Hematopoietic multipotent progenitor cell treated with erythropoietin and hydrocortisone succinate and interleukin-3 and kit ligand, for 4 days (in vitro differentiated cells): ENCODE results near the gene MAST4.
"Not testable (repeated sequence)": the region's sequence is repeated elsewhere in the genome, so short reads cannot be mapped to it uniquely, and the experiment has no call there.

Experiments
- DNase-seq: peaks from one replicate; pipeline ENCODE4 v3.0.0-alpha.2; 2015

The MAST4 gene

DNA sequence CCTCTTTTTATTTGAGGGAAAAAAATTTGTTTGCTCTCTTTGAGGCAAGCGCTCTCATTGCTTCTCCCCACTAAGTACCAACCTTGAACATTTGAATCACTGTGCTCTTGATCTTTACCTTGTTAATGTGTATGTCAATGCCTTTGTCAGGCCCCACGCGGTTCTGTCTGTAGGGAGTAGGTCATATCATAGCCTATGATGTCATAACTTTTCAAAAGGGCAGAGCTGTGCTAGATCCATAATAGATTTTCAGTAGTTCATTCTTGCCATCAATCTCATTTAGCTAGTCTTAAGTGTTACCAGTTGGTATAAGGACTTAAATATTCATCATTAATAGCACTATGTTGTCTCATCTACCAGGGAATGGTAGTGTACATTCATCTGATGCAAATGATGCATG, 56.6 kb downstream of the MAST4 start:
- no peak for DNase-seq

DNA sequence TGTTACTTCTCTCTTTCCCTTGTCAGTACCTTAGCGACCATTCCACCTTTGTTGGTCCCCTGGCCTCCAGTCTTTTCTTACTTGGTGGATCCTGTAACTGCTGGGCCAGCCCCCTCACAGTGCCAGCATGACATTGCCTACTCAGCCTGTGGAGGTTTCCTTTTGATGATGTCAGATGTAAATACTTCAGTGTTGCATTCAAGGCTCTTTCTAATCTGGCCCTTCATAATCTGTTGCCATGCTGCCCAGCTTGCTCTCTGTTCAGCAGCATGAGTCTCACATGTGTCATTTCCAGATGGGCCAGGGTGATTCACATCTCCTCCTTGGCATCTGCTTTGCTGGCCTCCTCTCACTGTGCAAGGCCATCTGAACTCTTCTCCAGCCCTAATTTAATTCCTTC, 57.1 kb downstream of the MAST4 start:
- DNase-seq: peak; percentile 65

DNA sequence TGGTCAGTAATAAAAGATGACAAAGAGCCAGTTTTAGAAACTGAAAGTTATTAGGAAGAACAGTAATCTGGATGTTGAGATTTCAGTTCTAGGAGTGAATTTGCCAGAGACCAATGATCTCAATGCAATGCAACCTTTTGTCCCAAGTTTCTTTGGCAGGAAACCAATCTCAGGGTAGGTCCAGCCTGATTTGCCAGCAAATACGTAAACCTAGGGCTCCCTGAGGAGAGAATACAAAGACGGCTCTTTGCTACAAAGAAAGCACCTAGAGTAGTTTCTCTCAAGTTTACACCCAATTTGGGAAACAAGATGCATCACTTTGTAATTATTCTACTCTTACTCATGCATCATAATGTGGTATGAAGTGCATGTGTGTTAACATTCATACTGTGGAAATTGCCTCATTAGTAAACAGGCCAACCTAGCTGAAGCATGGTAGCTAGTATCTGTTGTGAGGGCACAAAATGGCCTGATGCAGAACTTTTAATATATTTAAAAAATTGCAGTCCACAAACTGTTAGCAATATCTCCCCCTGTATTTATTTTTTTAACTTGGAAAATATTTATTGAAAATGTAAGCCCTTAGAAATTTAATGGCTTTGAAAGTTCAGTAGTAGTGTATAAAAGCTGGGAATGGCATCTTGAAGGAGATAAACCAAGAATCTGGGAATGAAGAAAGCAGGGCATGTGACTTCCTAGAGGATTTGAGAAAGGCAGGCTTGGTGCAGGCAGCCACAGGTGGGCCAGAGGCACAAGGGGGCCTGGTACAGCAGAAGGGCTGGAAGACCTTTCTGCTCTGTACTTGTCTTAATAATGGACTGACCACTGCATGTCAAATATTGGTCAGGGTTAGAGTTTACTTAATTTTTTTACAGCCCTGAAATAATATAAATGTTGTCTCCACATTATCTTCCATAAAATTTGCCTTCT, 59.5 kb downstream of the MAST4 start:
- no peak for DNase-seq

GRCh38 chr5:66658516-66658915, 62.3 kb downstream of the MAST4 start:
- peak; percentile 30 for DNase-seq

GRCh38 chr5:66659780-66660179, 63.6 kb downstream of the MAST4 start:
- DNase-seq: no peak

DNA sequence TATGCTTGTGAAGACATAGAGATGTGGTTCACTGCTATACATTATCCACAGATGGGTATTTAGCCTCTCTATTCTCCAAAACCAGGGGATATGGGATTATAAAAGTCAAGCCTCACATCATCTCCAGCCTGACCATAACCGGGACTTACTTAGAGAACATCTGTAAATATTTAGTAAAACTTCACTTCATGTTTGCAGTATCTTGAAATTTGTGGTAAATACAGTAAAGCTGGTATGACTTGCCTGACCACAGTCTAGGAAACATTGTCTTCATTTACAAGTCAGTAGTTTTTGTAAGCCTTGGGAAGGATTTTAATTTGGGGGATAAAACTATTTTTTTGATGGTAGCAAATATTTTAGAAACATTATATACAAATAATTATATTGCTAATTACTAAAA, 64.2 kb downstream of the MAST4 start:
- DNase-seq: no peak

DNA sequence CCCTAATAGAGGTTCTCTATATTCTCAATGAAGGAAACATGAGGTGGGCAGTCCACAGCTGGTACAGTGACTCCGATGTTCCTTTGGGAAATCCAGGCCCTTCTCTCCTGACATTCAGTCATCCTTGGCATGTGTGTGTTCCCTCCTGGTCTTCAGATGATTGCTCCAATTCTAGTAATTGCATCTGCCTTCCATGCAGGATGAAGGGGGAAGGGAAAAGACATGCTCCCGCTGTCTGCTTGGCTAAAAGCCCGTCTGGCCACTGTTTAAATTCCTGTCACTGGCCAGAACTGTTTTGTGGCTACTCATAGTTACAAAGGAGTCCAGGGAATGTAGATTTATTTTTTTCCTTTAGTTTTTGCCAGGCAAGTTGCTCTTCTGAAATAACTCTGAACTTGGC, 65.0 kb downstream of the MAST4 start:
- DNase-seq: no peak

- DNase-seq: peak; percentile 51
Measured at GRCh38 chr5:66666778-66667177, 70.6 kb downstream of the MAST4 start.

- DNase-seq: no peak
Measured at GRCh38 chr5:66669086-66669861, 73.1 kb downstream of the MAST4 start.

GRCh38 chr5:66669862-66670195, 73.6 kb downstream of the MAST4 start:
- DNase-seq: no peak

GRCh38 chr5:66671305-66671704, 75.1 kb downstream of the MAST4 start:
- no peak for DNase-seq

- no peak for DNase-seq
Measured at GRCh38 chr5:66674802-66675201, 78.6 kb downstream of the MAST4 start.

DNA sequence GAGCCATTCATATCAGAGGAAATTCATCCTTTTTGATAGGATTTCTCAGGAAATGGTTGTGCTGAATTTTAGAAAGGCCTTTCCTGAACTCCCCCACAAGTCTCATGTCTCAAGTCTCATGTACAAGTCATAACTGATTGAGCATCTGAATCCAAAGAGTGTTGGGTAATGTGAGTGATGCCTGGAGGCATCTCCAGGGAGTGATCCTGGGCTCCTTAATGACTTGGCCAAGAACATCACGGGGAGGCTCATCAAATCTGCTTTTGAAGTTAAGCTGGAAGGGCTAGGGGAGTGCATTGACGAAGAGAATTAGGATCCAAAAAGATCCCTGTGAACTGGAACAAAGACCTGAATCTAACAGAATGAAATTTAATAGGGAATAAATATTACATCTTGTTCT, 79.2 kb downstream of the MAST4 start:
- DNase-seq: no peak

GRCh38 chr5:66680221-66680620, 84.0 kb downstream of the MAST4 start:
- DNase-seq: no peak

DNA sequence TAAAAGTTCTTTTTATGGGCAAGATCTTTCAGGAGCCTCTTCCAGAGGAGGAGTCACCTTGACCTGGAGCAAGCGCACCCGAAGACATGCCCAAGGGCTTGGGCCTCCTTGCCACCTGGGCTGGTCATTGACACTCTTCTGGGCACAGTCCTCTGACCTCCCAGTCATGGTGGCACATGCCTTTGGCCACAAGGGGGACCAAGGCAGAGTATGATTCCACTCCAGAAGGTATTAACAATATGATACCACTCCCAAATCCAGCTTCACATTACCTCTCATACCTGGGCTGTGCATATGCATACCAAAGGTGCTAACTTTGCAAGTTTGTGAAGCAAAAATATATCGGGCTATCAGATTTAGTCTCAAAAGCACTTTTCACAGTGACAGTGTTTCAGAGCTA, 84.6 kb downstream of the MAST4 start:
- peak; percentile 20 for DNase-seq

GRCh38 chr5:66684663-66685062, 88.5 kb downstream of the MAST4 start:
- no peak for DNase-seq

DNA sequence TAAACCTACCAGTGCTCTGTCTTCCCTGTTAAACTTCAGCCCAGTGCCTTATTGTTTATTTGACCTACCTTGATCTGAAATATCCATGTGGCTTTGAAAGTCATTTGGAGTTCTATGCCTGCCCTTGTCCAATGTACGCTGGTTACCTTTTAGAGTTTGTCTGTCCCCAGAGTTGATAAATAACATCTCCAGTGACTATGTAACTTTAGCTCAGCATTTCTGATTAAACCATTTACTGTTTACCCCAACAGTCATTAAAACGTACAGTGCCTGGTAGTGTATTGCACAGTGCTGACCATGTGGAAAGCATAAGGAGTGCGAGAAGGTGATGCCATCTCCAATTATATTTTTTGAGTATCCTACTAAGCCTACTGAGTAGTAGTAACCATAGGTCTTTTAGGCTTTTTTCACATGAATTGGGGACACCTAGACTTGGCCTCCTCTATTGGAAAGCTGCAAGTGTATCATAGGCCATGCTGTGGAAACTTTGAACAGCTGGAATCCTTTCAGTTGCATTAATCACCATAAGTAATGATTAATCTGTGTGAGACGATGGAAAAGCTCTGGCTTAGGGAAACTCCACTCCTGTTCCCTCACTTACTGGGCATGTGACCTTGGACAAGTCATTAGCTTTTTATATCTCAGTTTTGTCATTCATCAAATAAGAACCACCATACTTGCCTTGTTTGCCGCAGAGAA, 93.5 kb downstream of the MAST4 start:
- DNase-seq: no peak

GRCh38 chr5:66694036-66694435, 97.8 kb downstream of the MAST4 start:
- no peak for DNase-seq

DNA sequence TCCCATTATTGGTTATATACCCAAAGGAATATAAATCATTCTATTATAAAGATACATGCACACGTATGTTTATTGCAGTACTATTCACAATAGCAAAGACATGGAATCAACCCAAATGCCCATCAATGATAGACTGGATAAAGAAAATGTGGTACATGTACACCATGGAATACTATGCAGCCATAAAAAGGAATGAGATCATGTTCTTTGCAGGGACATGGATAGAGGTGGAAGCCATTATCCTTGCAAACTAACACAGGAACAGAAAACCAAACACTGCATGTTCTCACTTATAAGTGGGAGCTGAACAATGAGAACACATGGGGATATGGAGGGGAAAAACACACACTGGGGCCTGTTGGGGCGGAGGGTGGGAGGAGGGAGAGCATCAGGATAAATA, 99.6 kb downstream of the MAST4 start:
- not testable (repeated sequence) for DNase-seq

- DNase-seq: no peak
Measured at GRCh38 chr5:66697796-66698564, 101.8 kb downstream of the MAST4 start.

DNA sequence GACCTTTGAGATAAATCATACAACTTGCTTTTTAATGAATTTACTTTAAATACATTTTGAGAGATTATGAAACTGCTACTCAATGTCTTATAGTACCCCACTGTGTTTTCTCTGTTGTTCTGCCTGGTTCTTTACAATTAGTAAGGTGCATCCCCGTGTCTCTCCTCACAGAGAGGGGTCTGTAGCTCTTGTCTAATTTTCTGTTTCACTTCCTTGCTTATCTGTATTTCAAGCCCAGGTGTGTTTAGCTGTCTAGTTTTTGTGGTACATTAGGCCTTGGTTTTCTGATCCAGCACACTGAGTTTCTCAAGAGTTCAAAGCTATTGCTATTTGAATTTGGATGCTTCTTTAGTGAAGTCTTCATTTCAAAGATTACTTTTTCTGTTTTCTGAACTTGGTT, 105.1 kb downstream of the MAST4 start:
- DNase-seq: no peak

DNA sequence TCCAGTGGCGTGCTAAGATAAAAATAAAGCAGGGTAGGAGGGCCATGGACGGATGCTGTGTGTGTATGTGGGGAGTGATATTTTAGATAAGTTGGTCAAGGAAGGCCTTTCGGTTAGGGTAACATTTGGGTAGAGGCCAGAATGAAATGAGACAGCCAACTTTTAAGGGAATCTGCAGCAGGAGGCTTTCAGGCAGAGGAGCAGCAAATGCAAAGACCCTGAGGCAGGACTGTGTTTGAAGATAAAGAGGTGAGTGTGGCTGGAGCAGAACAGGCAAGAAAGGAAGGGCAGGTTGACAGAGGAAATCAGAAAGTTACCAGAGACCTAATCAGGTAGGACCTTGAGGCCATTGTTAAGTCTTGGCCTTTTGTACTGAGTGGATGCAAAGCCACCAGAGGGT, 106.2 kb downstream of the MAST4 start:
- peak; percentile 82 for DNase-seq
